ENCODE results near the gene SPINT2. TPM values are rescaled to one million over a fixed set of nuclear protein-coding genes. Genes with fewer than 3 reads are reported as not detected.
"Not testable (repeated sequence)": the region's sequence is repeated elsewhere in the genome, so short reads cannot be mapped to it uniquely, and the experiment has no call there.

The SPINT2 gene
- polyA plus RNA-seq, 3 donors, result 304 to 350 (median 332) TPM

DNA sequence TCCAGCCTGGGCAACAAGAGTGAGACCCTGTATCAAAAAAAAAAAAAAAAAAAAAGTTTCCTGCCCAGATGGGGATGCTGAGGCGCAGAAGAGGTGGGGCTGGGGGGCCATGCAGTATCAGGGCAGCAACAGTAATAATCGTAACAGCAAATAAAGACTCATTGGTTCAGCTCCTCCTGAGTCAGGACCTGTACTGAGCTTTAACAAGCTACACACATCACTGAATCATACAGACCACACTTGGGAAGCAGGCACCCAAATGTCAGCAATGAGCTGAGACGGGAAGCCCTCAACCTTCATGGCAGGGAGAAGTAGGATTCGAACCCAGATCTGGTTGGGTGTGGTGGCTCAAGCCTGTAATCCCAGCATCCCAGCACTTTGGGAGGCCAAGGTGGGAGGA is 29.8 kb upstream of the SPINT2 start:
- no peak for DNase-seq (ENCODE audit: low read depth in 3 of 3, low spot score in 2 of 3)

DNA sequence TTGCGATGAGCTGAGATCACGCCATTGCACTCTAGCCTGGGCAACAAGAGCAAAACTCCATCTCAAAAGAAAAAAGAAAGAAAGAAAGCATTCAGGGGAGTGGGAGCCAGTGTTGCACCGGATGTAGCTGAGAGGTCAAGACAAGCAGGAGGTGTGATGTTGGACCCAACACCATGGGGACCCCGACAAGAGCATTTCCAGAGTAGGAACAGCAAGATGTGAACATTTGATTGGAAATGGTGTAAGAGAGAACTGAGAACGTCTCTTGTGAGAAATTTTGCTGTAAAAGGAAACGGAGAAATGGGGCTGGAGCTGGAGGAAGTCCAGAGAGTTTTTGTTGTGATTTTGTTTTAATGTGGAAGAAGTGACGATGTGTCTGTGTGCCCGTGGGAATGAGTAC is 24.6 kb upstream of the SPINT2 start:
- no peak for DNase-seq (ENCODE audit: low read depth in 3 of 3, low spot score in 2 of 3)

DNA sequence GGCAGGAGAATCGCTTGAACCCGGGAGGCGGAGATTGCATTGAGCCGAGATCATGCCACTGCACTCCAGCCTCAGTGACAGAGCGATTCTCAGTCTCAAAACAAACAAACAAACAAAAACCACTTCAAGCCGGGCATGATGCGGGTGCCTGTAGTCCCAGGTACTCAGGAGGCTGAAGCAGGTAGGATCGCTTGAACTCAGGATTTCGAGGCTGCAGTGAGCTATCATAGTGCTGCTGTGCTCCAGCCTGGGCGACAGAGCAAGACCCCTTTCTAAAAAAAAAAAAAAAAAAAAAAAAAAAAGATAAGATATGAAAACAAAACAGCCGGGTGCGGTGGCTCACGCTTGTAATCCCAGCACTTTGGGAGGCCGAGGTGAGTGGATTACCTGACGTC is 21.1 kb upstream of the SPINT2 start:
- DNase-seq (ENCODE audit: low read depth in 3 of 3, low spot score in 2 of 3), result no peak

DNA sequence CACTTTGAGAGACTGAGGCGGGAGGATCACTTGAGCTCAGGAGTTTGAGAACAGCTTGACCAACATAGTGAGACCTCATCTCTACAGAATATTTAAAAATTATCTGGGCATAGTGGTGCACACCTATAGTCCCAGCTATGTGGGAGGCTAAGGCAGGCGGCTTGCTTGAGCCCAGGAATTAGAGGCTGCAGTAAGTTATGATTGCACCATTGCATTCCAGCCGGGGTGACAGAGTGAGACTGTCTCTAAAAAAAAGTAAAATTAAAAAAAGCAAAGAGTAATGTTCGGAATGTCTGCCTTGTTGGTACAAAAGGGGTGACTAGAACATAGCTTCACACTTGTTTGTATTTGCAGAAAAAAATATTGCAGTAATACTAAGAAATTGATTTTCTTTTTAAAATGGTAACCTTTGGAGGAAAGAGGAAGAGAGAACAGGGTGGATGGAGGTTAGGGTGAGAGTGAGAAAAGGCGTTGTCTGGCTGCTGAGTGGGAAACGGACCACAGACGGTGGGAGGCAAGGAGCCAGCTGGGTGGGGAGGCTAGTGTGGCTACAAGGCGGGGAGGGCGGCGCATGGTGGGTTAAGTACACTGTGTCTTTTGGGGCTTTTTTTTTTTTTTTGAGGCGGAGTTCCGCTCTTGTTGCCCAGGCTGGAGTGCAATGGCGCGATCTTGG is 18.4 kb upstream of the SPINT2 start:
- DNase-seq (ENCODE audit: low read depth in 3 of 3, low spot score in 2 of 3), result no peak

DNA sequence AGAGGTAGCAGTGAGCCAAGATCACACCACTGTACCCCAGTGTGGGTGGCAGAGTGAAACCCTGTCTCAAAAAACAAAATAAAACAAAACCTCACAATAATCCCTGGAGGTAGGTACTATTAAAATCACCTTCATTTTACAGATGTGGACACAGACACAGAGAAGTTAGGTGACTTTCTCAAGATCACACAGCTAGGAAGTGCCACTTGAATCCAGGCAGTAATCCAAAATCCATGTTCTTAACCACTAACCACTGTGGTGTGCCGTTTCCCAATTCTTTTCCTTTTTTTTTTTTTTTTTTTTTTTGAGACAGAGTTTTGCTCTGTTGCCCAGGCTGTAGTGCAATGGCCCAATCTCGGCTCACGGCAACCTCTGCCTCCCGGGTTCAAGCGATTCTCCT is 17.2 kb upstream of the SPINT2 start:
- no peak for DNase-seq (ENCODE audit: low read depth in 3 of 3, low spot score in 2 of 3)

DNA sequence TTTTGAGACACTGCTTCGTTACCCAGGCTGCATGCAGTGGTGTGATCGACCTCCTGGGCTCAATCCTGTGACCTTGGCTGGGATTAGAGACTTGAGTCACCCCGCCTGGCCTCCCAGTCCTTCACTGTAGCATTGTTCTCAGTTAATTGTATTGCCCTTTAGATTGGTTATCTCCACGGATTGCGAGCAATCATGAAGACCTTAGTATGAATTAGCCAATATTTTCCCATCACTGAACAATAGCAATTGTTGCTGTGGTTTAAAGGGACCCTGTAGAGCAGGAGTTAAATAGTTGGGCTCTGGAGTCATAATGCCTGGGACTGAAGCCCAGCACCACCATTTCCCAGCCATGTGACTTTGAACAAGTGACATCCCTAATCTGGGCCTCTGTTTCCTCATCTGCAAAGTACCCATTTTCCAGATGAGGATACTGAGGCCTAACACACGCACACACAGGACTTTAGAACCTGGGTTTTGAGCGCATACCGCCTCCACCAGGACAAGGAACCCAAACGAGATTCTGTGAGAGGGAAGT is 16.6 kb upstream of the SPINT2 start:
- no peak for DNase-seq (ENCODE audit: low read depth in 3 of 3, low spot score in 2 of 3)

DNA sequence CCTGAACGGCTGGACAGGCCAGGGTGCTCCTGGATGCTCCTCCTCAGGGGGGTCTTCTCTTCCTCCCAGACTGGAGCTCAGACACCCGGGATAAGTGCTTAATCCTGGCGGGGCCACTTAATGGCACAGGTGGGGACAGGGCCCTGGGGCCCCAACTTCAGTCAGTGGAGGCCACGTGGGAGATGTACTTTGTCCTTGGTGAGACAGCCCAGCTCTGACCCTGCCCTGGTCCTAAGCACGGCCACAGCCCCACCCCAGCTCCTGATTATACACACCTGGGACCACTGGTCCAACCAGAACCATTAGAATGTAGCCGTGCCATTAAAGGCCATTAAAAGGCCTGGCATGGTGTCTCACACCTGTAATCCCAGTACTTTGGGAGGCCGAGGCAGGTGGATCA is 16.0 kb upstream of the SPINT2 start:
- no peak for DNase-seq (ENCODE audit: low read depth in 3 of 3, low spot score in 2 of 3)

DNA sequence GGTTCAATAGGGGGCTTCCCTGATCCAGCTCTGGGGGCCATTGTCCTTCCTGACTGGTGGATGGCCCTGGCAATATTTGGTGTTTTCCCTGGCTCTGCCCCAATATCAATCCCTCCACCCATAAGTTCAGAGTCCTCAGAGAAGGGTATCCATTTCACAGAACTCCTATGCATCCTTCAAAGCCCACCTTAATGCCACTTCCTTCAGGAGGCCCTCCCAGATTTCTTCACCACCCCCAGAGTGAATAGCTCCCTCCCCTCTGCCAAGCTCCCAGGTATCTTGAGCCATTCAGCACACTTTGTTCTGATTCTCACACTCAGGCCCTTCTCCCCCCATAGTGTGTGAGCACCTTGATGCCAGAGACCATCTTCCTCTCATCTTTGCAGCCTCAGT is 13.9 kb upstream of the SPINT2 start:
- no peak for DNase-seq (ENCODE audit: low read depth in 3 of 3, low spot score in 2 of 3)

DNA sequence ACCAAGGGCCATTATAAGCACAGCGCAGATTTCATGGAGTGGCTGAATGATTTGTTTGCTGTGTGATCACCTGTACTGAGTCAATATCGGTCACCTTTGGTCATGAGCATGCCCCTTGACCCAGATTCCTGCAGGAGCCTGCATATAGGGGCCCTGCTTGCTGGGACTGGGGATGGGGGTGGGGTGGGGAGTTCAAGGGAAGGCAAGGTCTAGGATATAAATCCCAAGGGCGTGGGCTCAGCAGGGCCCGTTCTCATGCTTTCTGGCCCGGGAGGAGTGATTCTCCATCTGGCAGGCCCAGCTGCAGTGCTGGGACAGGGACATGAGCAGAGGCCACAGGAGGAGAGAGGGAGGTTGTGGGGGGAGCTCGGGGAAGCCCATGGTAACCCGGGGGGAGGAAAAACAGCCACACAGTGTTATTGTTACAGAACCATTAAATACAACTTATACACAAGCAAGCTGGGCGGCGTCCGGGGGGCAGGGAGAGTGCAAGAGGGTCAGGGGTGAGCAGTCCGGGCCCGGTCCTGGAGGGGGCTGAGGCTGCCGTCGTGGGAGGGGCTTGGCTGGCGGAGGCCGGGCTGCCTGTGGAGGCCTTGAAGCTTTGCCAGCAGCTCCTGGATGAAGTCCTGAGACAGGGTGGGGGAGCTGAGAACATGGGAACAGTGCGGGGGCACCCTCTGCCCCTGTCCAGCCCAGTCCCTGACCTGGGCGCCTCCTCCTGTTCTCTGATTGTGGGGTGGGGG is 13.4 kb upstream of the SPINT2 start:
- no peak for DNase-seq (ENCODE audit: low read depth in 3 of 3, low spot score in 2 of 3)

DNA sequence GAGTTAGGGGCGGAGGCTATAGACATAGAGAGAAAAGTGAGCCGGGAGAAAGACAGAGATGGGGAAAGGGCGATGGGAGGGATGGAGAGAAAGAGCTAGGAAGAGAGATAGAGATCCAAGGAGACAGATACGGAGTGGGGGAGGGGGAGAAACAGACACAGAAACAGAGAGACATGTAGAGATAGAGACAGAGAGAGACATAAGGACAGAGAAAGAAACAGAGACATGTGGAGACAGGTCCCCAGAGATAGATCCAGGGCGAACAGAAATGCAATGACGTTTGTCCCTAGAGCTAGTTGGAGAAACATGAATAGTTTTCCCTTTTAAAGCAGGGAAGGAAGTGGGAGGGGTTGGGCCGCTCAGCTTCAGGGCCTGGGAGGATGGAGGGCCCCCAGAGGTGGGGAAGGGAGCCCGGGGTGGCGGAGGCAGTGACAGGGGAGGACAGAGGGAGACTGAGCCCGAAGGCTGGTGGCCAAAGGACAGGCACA is 12.8 kb upstream of the SPINT2 start:
- DNase-seq (ENCODE audit: low read depth in 3 of 3, low spot score in 2 of 3), result no peak

DNA sequence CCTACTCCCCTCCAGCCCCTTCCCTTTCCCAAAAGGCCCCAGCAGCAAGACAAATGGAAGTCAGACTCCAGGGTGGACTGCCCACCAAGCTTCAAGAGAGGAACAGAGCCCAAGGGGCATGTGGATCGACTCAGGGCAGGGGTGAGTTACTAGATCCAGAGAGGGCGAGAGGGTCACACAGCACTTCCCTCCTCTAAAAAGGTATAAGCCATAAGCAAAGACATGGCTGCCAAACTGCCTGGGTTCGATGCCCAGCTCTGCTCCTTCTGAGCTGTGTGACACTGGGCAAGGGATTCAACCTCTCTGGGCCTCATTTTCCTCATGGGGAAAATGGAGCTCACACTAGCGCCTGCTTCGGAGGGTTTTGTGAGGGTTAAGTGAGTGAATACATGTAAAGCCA is 12.0 kb upstream of the SPINT2 start:
- DNase-seq (ENCODE audit: low read depth in 3 of 3, low spot score in 2 of 3), result no peak

DNA sequence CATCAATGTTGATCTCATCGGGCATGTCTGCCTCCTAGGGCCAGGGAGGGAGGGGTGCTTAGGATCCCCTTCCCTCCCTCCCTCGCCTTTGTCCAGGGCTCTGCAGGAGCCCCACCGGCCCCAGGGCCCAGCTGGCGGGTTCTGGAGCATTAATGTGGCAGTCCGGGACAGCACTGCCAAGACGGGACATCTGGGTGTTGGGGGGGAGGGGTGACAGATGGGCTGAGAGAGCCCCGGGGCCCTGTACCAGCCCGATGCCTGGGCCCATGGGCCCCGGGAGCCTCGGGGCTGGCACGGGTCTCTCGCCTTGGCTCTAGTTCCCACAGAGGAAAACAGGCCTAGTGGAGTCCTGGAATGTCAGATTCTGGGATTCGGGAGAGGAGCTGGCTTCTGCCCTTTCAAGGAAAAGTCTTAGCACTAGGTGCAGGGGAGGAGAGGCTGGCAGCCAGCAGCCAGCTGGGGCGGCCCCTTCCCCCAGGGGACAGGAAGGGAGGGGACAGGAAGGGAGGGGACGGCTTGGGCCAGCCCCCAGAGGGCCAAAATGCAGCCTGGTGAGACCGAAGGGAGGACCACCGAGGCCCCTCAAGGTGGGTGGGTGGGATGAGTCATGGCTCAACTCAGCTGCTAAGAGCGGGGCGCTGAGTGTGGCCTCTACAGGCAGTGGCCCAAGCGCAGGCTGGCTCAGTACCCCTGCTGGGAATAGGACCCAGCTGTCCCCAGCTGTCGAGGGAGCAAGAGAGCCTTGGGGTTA is 11.3 kb upstream of the SPINT2 start:
- DNase-seq (ENCODE audit: low read depth in 3 of 3, low spot score in 2 of 3), result no peak

DNA sequence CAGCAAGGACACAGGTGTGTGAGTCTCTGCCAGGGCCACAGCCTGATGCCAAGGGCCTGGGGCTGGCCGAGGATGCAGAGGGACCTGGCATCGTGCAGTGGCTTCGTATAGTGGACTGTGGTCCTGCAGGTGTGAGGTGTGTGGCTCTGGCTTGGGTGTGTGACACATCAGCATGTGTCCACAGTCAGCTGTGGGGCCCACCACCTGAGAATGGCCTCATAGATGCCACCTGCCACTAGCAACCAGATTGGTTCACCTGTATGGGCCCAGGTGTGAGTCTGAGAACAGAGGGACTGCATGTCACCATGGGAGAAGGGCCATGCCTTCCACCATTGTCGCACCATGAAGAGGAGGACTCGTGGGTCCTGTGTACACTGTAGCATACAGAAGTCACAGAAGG is 10.6 kb upstream of the SPINT2 start:
- no peak for DNase-seq (ENCODE audit: low read depth in 3 of 3, low spot score in 2 of 3)

DNA sequence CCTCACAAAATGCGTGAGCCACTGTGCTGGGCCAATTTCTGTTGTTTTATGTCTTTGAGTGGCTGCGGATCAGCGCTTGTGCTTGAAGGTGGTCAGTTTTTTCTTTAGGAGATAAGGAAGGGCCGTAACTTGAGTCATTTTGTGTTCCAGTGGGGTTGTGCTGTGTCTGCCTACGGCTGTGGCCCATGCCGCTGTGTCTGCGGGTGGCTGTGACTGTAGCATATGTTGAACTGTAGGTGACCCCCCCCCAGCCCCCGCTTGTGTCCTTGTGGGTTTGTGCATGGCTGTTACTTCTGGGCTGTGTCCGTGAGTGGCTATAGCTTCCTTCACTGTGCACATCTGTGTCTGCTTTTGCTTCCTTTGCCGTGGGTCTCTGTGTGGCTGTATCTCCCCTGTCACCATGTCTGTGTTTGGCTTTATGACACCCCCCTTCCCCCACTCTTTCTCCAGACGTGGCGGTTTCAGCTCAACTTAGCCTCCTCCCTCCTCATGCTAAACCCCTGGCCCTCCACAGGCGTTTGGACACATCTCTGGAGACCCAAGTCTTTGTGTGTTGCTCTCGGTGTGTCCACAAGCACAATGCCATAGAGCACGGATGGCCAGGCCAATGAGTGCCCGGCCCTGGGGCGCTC is 8.9 kb upstream of the SPINT2 start:
- DNase-seq (ENCODE audit: low read depth in 3 of 3, low spot score in 2 of 3), result no peak

DNA sequence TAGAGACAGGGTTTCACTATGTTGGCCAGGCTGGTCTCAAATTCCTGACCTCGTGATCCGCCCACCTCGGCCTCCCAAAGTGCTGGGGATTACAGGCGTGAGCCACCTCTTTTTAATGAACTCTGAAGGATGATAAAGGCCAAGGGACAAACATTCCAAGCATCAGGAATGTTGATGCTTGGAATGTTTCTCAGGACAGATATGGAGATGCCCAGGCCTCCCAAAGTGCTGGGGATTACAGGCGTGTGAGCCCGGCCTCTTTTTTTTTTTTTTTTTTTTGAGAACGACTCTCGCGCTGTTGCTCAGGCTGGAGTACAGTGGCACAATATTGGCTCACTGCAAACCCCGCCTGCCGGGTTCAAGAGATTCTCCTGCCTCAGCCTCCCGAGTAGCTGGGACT is 2.4 kb upstream of the SPINT2 start:
- not testable (repeated sequence) for DNase-seq (ENCODE audit: low read depth in 3 of 3, low spot score in 2 of 3)

DNA sequence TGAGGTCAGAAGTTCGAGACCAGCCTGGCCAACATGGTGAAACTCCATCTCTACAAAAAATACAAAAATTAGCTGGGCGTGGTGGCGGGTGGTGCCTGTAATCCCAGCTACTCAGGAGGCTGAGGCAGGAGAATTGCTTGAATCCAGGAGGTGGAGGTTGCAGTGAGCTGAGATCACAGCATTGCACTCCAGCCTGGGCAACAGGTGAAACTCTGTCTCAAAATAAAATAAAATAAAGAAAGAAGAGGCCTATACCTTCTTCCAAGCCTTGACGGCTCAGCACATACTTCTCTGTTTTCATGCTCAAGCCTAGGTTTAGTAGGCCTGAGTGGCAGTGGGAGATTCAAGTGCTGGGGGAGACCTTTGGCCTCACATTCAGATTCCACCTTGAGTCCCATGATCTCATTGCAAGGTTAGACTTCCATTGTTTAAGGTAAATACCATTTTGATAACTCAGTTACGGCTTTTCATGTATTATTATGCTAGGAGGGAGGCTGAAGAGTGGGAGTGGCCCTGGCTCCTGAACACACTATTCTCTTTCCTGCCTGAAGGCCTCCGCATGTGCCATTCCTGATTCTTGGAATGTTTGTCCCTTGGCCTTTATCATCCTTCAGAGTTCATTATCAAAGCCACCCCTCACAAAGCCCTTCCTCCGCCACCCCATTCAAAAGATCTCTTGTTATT is 1.6 kb upstream of the SPINT2 start:
- DNase-seq (ENCODE audit: low read depth in 3 of 3, low spot score in 2 of 3), result no peak

DNA sequence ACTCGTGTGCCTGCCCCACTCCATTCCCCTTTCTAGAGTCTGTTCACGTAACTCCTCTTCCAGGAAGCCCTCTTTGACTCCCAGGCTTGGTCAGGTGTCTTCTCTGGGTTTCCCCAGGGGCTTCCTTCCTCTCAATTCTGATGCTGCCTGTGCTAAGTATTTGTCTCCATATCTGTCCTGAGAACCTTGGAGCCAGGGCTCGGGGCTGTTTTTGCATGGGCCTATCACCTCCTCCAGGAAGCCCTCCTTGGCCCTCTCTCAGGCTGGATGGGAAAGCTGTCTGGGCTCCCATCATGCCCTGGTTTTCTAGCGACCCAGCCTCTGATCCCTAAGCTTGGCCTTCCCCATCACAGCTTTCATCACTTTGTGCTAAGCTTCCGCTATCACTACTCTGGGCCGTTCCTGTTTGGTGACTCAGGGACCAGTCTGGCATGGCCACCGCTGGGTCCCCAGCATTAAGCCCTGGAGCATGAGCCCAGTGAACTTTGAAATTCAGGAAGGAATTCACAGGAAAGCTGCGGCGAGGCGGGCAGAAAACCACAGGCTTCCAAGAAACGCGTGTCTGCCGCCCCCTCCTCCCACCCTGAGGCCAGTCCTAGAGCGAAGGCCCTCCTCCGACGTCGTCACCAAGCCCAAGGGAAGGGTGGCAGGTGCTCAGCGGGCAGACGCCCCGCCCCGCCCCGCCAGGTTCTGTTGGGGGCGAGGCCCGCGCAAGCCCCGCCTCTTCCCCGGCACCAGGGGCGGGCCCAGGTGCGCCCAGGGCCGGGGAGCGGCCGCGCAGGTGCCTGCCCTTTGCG is 486 bp upstream of the SPINT2 start:
- no peak for DNase-seq (ENCODE audit: low read depth in 3 of 3, low spot score in 2 of 3)

DNA sequence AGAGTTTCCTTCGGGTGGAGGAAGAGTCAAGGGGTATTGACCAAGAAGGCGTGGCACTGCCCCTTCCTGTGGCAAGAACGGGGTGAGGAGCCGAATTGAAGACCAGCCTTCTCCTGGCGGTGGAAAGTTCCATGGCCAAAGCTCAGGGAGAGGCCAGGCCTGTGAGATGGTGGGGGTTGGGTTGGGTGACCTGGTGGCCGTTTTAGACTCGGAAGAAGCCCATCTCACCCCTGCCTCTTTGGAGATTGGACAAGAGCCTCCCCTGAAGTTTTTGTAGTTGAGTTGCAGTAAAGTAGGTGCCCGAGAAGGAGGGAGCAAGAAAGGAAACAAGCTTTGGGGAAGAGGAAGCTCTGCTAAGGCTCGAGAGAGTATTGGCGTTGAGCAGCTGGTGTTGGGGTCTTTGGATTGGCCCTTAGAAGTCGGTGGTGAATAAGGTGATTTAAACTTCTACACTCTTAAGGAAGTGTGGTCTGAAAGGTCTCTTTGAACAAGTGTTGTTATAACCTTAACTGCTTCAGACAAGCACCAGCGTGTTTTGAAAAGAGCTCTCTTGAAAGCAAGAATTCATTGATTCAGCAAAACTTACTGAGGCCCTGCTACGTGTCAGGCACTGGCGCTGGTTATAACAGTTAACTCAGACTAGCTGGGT is 964 bp downstream of the SPINT2 start:
- DNase-seq (ENCODE audit: low read depth in 3 of 3, low spot score in 2 of 3), result no peak

DNA sequence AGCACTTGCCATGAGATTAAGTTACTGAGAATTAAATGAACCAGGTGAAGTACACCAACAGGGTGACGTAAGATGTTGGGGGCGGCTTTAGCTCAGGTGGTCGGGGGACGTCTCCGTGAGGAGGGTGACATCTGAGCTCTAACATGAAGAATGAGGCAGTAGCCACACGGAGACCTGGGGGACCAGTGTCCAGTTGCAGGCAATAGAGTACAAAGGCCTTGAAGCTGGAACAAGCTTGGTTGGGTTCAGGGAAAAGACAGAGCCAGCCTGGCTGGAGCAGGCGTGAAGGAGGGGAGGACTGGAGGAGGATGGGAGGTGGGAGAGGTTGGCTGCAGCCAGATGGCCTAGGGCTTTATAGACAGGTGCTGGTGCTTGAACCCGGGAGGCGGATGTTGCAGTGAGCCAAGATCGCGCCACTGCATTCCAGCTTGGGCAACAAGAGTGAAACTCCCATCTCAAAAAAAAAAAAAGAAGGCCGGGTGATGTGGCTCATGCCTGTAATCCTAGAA is 1.6 kb downstream of the SPINT2 start:
- DNase-seq (ENCODE audit: low read depth in 3 of 3, low spot score in 2 of 3), result no peak
